GM23338 (cell line): Measurements from ENCODE around the gene ASCL5.

Experiments
- CREB1 ChIP-seq: fragments of 250-450 bp; sonication (Bioruptor Pico); IDR thresholded peaks from 2 replicates; pipeline ENCODE4 v1.5.0; 2020; ENCODE audit warnings: low read depth, mild to moderate bottlenecking, moderate library complexity
- EZH2 ChIP-seq: fragments of 200-600 bp; sonication (generic); IDR thresholded peaks from one replicate; pipeline ENCODE4 v1.8.0; 2017; ENCODE audit warnings: antibody characterized with exemption, mild to moderate bottlenecking, low read depth; ENCODE audit not compliant: unreplicated experiment
- EZH2phosphoT487 ChIP-seq: fragments of 200-600 bp; sonication (generic); IDR thresholded peaks from one replicate; pipeline ENCODE4 v1.8.1; 2018; ENCODE audit warnings: antibody characterized with exemption; ENCODE audit not compliant: unreplicated experiment
- JUNB ChIP-seq: IDR thresholded peaks from one replicate; pipeline ENCODE4 v1.6.1; 2016; ENCODE audit warnings: antibody characterized with exemption; ENCODE audit not compliant: unreplicated experiment
- NANOG ChIP-seq: IDR thresholded peaks from 2 replicates; pipeline ENCODE4 v1.6.1; 2016; ENCODE audit warnings: antibody characterized with exemption, borderline replicate concordance
- POLR2AphosphoS5 ChIP-seq: IDR thresholded peaks from 2 replicates; pipeline ENCODE4 v1.6.1; 2016; ENCODE audit warnings: antibody characterized with exemption, low read depth
- STAT1 ChIP-seq: IDR thresholded peaks from one replicate; pipeline ENCODE4 v1.6.1; 2016; ENCODE audit warnings: antibody characterized with exemption; ENCODE audit not compliant: unreplicated experiment
- ZNF114 ChIP-seq: fragments of 250-450 bp; sonication (Bioruptor Pico); IDR thresholded peaks from 2 replicates; pipeline ENCODE4 v1.5.0; 2020; ENCODE audit warnings: mild to moderate bottlenecking, moderate library complexity
- ZNF331 ChIP-seq: fragments of 250-450 bp; sonication (Bioruptor Pico); IDR thresholded peaks from 2 replicates; pipeline ENCODE4 v1.5.0; 2020; ENCODE audit warnings: low read depth, mild to moderate bottlenecking, moderate library complexity
- TF ChIP-seq, protein P1 (sequence below), 2 experiments: fragments of 200-600 bp in 1 of 2; sonication (generic) in 1 of 2; conservative IDR thresholded peaks; 2 replicates each; pipeline versions ENCODE4 v1.5.1 to v1.6.1; 2016 to 2017; ENCODE audit warnings: antibody characterized with exemption in 2 of 2, low read depth in 2 of 2, mild to moderate bottlenecking in 2 of 2, moderate library complexity in 1 of 2
- TF ChIP-seq, protein P2 (sequence below): IDR thresholded peaks from 2 replicates; pipeline ENCODE4 v1.6.1; 2016; ENCODE audit warnings: antibody characterized with exemption
- TF ChIP-seq, protein P3 (sequence below): IDR thresholded peaks from one replicate; pipeline ENCODE4 v1.6.1; 2018; ENCODE audit warnings: antibody characterized with exemption; ENCODE audit not compliant: unreplicated experiment
- TF ChIP-seq, protein P4 (sequence below): fragments of 250-450 bp; sonication (Bioruptor Pico); IDR thresholded peaks from 2 replicates; pipeline ENCODE4 v1.5.0; 2020; ENCODE audit warnings: mild to moderate bottlenecking, moderate library complexity

DNA sequence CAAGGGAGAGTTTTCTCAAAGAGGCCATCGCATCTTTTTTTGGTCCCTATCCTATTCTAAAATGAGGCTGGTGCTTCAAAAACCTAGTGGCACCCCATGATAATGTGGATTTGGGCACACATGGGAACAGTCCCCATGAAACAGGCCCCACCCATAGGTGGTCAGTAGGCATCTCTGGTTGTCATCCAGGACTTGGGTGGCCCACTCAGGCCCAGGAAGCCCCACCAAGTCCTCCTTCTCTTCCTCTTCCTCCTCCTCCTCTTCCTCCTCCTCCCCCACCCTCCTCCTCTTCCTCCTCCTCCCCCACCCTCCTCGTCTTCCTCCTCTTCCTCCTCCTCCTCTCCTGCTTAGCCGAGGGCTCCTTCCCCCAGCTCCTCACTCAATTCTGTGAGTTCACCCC lies 15.3 kb downstream of the ASCL5 start:
- TF ChIP-seq, protein P1, sequence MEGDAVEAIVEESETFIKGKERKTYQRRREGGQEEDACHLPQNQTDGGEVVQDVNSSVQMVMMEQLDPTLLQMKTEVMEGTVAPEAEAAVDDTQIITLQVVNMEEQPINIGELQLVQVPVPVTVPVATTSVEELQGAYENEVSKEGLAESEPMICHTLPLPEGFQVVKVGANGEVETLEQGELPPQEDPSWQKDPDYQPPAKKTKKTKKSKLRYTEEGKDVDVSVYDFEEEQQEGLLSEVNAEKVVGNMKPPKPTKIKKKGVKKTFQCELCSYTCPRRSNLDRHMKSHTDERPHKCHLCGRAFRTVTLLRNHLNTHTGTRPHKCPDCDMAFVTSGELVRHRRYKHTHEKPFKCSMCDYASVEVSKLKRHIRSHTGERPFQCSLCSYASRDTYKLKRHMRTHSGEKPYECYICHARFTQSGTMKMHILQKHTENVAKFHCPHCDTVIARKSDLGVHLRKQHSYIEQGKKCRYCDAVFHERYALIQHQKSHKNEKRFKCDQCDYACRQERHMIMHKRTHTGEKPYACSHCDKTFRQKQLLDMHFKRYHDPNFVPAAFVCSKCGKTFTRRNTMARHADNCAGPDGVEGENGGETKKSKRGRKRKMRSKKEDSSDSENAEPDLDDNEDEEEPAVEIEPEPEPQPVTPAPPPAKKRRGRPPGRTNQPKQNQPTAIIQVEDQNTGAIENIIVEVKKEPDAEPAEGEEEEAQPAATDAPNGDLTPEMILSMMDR (conservative IDR thresholded peaks at IDR 0.05; ENCODE audit: low read depth in 2 of 2) = no peak
- no peak for TF ChIP-seq EZH2
- no peak for TF ChIP-seq POLR2AphosphoS5
- TF ChIP-seq NANOG = no peak
- TF ChIP-seq, protein P2, sequence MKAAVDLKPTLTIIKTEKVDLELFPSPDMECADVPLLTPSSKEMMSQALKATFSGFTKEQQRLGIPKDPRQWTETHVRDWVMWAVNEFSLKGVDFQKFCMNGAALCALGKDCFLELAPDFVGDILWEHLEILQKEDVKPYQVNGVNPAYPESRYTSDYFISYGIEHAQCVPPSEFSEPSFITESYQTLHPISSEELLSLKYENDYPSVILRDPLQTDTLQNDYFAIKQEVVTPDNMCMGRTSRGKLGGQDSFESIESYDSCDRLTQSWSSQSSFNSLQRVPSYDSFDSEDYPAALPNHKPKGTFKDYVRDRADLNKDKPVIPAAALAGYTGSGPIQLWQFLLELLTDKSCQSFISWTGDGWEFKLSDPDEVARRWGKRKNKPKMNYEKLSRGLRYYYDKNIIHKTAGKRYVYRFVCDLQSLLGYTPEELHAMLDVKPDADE = no peak
- TF ChIP-seq, protein P3, sequence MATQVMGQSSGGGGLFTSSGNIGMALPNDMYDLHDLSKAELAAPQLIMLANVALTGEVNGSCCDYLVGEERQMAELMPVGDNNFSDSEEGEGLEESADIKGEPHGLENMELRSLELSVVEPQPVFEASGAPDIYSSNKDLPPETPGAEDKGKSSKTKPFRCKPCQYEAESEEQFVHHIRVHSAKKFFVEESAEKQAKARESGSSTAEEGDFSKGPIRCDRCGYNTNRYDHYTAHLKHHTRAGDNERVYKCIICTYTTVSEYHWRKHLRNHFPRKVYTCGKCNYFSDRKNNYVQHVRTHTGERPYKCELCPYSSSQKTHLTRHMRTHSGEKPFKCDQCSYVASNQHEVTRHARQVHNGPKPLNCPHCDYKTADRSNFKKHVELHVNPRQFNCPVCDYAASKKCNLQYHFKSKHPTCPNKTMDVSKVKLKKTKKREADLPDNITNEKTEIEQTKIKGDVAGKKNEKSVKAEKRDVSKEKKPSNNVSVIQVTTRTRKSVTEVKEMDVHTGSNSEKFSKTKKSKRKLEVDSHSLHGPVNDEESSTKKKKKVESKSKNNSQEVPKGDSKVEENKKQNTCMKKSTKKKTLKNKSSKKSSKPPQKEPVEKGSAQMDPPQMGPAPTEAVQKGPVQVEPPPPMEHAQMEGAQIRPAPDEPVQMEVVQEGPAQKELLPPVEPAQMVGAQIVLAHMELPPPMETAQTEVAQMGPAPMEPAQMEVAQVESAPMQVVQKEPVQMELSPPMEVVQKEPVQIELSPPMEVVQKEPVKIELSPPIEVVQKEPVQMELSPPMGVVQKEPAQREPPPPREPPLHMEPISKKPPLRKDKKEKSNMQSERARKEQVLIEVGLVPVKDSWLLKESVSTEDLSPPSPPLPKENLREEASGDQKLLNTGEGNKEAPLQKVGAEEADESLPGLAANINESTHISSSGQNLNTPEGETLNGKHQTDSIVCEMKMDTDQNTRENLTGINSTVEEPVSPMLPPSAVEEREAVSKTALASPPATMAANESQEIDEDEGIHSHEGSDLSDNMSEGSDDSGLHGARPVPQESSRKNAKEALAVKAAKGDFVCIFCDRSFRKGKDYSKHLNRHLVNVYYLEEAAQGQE = no peak
- no peak for TF ChIP-seq EZH2phosphoT487
- no peak for TF ChIP-seq CREB1 (CRISPR knock-in tag)
- TF ChIP-seq STAT1 = no peak
- no peak for TF ChIP-seq JUNB
- TF ChIP-seq ZNF331 (CRISPR knock-in tag) = no peak
- no peak for TF ChIP-seq ZNF114 (CRISPR knock-in tag)
- TF ChIP-seq, protein P4, sequence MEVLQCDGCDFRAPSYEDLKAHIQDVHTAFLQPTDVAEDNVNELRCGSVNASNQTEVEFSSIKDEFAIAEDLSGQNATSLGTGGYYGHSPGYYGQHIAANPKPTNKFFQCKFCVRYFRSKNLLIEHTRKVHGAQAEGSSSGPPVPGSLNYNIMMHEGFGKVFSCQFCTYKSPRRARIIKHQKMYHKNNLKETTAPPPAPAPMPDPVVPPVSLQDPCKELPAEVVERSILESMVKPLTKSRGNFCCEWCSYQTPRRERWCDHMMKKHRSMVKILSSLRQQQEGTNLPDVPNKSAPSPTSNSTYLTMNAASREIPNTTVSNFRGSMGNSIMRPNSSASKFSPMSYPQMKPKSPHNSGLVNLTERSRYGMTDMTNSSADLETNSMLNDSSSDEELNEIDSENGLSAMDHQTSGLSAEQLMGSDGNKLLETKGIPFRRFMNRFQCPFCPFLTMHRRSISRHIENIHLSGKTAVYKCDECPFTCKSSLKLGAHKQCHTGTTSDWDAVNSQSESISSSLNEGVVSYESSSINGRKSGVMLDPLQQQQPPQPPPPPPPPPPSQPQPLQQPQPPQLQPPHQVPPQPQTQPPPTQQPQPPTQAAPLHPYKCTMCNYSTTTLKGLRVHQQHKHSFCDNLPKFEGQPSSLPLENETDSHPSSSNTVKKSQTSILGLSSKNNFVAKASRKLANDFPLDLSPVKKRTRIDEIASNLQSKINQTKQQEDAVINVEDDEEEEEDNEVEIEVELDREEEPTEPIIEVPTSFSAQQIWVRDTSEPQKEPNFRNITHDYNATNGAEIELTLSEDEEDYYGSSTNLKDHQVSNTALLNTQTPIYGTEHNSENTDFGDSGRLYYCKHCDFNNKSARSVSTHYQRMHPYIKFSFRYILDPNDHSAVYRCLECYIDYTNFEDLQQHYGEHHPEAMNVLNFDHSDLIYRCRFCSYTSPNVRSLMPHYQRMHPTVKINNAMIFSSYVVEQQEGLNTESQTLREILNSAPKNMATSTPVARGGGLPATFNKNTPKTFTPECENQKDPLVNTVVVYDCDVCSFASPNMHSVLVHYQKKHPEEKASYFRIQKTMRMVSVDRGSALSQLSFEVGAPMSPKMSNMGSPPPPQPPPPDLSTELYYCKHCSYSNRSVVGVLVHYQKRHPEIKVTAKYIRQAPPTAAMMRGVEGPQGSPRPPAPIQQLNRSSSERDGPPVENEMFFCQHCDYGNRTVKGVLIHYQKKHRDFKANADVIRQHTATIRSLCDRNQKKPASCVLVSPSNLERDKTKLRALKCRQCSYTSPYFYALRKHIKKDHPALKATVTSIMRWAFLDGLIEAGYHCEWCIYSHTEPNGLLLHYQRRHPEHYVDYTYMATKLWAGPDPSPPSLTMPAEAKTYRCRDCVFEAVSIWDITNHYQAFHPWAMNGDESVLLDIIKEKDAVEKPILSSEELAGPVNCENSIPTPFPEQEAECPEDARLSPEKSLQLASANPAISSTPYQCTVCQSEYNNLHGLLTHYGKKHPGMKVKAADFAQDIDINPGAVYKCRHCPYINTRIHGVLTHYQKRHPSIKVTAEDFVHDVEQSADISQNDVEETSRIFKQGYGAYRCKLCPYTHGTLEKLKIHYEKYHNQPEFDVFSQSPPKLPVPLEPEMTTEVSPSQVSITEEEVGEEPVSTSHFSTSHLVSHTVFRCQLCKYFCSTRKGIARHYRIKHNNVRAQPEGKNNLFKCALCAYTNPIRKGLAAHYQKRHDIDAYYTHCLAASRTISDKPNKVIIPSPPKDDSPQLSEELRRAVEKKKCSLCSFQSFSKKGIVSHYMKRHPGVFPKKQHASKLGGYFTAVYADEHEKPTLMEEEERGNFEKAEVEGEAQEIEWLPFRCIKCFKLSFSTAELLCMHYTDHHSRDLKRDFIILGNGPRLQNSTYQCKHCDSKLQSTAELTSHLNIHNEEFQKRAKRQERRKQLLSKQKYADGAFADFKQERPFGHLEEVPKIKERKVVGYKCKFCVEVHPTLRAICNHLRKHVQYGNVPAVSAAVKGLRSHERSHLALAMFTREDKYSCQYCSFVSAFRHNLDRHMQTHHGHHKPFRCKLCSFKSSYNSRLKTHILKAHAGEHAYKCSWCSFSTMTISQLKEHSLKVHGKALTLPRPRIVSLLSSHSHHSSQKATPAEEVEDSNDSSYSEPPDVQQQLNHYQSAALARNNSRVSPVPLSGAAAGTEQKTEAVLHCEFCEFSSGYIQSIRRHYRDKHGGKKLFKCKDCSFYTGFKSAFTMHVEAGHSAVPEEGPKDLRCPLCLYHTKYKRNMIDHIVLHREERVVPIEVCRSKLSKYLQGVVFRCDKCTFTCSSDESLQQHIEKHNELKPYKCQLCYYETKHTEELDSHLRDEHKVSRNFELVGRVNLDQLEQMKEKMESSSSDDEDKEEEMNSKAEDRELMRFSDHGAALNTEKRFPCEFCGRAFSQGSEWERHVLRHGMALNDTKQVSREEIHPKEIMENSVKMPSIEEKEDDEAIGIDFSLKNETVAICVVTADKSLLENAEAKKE (CRISPR knock-in tag) = no peak
